Hindlimb muscle (tissue), 1 donor: ENCODE measurements around the gene CHI3L2. TPM values are rescaled to one million over a fixed set of nuclear protein-coding genes. Genes with fewer than 3 reads are reported as not detected.

Experiments
- DNase-seq: peaks from one replicate; pipeline ENCODE4 v3.0.0-alpha.2; 2013
- polyA plus RNA-seq: library from polyadenylated mRNA; unstranded; fragments of 120-200 nt; gene quantifications from one replicate; pipeline ENCODE4 v1.2.1, GENCODE V29; 2013; ENCODE audit not compliant: insufficient read length

CHI3L2 gene
- polyA plus RNA-seq, 1 donor, result not detected

DNA sequence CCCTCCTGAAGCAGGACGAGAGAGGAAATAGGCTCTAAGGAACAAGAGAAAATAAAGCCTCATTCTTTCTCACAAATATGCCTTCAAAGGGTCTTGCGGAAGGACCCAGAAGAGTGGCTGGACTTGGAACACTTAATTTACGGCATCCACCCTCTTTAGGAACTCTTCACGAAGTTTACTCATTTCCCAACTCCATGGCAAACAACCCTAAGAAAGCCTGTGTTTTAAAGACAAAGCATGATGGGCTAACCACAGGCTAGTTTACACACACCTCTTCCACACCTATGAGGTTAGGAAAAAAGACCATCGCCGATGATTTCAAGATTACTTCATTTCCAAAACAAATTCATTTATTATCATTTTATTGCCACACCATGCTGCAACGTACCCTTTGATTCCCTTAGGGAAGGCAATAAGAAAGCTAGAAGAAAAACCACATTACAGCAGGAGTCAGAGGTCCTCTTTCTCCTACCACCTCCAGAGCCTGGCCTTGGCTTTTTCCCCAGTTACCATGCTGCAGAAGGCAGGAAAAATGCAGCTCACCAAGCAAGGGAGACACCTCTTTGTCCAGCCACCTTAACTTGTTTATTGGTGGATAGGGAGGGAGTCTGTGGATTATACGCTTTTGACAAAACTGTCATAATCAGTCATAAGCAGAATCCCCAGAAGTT is 29.6 kb downstream of the CHI3L2 start:
- DNase-seq, result no peak

DNA sequence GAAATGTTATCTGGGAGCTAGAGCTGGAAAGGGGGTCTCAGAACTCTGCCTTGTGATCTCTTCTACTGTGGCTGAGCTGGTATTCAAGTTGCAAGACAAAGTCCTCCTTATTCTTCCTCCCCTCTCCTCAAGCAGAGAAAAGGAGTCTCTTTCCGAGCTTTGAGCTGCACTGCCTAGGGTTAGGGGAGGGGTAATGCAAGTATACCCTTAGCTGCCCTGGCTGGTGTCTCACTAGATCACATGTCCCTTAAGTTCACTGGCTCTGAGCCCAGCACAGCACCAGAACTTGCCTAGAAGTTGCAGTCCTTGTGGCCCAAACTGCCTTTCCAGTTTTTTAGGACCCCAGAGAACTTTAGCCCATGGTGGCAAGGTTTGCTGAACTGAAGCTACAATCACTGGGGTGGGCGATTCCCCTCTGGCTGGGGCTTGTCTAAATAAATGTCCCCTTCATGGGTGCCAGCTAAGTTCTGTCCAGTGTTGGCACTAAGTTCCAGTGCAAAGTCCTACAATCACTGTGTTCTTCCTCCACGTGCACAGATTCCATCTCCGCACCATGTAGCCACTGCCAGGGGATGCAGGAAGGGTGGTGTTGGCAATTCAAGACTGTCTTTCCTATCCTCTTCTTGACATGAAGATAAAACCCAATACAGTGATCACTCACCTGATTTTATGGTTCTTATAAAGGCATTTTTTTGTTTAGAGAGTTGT is 40.4 kb downstream of the CHI3L2 start:
- no peak for DNase-seq

DNA sequence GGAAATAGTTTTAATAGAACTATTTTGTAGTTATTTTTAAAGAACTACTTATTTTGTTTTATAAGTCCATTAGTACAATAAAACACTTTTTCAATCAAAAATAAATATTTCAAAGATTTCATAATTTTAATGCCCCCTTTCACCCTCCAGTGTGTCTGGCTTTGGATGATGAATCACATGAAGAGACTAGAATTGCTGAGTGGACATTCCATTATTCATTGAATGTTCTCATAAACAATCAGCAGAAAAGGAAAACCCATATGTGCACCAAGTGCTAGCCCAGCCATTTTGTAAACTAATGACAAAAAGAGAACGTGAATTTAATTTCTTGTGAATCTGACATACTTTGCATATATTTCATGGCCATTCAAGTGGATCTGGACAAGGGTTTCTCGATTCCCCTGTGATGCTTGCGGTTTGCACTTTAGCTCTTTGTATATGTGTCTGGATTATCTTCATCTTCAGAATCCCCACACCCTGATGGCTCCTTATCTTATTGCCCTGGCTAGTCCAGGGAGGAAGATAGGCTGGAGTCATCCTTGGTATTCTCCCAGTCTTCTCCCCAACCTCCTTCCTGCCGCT is 42.4 kb downstream of the CHI3L2 start:
- DNase-seq, result no peak

DNA sequence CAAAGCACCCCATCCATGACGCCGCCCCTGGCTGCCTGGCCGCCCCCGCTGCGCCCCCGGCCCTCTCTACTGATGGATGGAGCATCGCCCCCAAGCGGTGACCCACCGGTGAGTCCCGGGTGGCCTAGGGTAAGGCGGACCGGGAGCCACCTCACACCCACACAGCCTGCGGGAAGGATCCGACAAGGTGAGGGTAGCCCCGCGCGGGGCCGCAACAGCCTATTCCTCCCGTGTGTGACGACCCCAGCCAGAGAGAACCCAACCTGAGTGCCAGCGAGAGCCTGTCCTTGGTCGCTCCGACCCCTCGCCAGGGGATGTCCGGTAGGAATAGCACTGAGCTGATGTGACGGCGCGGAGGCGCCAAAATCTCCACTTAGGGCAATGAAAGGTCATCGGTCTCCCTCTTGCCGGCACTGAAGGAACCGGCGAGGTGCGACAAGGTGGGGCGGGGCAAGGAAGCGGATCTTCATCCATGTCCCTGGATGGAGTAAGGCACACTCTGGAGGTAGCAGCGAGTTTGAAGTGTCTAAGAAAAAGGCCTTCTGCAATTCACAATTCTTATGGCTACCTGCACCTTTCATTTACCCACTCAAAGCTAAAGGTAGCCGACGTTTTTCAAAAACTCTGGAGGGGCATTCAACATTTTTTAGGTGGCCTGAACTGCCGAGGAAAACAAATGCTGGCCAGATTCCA is 43.4 kb downstream of the CHI3L2 start:
- no peak for DNase-seq

DNA sequence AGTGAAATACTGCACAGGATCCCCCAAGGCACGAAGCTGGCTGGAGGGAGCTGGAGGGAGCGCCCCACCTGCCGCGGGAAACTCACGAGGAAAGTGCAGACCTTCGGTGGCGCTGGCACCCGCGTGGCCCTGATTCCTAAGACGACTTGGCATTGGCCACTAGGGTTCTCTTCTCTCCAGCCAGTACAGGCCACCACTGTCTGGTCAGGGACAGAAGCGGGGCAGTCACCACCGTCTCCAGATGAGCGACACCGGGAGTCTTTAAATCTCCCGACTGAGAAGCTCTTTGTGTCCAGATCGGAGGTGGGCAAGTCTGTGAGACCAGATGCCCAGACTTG is 43.9 kb downstream of the CHI3L2 start:
- DNase-seq, result no peak

DNA sequence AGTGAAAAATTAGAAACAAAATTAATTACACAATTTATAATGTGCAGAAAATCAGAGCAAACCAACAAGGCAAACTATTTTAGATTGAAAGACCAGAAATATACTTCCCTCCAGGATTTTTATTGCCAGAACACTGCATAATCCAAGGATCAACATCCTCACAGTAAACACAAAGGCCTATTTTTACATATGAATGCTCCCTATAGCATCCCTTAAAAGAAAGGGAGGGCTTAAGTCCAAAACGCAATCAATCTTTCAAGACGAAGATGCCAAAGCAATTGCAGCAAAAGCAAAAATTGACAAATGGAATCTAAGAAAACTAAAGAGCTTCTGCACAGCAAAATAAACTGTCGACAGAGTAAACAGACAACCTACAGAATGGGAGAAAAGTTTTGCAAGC is 44.6 kb downstream of the CHI3L2 start:
- DNase-seq, result no peak

DNA sequence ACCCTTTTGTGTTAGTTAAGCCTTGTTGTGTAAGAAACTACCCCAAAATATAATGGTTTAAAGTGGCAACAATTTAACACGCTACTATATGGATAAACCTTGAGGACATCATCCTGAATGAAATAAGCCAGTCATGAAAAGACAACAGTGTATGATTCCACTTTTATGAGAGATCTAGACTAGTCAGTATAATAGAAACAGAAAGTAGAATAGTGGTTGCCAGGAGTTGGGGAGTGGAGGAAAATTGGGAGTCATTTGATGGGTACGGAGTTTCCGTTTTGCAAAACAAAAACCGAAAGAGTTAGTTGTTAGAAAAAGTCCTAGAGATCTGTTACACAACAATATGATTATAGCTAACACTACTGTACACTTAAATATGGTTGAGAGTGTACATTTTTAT is 47.1 kb downstream of the CHI3L2 start:
- no peak for DNase-seq

DNA sequence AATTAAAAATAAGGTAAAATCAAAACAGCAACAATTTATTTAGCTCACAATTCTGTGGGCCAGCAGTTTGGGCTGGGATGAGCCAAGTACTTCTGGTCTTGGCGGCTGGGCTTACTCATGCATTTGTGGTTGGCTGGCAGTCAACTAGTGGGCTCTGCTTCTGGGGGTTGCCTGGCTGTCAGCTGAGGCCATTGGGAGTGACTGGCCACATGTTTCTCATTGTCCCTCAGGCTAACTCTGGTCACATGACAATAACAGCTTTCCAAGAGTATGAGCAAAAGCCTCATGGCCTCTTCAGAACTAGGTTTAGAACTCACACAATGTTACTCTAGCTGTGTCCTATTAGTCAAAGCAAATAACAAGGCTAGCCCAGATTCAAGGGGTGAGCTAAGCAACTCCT is 47.6 kb downstream of the CHI3L2 start:
- peak; percentile 4 for DNase-seq

DNA sequence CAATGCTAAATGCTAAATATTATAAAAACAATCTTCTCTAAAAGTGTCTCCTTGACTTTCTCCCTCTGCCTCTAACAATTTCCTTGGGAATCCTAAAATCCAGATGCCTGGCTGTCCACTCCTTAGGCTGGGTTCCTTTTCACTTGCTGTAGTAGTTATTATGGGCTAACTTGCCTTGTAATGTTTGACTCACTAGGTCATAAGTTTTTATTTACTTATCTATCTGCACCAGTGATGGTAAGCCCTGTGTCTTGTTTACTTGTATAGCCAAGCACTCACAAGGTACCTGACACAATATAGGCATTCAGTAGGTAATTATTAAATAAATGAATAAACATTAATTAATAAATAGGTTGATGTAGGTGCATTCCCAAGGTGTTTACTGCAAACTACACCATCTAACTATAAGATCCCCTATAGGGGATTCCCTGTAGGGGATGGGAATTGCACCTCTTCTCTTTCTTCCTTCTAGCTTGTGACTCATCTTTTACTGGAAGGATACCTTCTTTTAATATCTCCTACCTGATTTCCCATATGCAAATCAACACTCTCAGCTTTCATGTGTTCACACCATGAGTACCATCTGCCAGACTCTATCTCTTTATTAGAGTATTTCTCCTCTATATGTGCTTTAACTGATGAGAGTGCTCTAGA is 48.4 kb downstream of the CHI3L2 start:
- no peak for DNase-seq

DNA sequence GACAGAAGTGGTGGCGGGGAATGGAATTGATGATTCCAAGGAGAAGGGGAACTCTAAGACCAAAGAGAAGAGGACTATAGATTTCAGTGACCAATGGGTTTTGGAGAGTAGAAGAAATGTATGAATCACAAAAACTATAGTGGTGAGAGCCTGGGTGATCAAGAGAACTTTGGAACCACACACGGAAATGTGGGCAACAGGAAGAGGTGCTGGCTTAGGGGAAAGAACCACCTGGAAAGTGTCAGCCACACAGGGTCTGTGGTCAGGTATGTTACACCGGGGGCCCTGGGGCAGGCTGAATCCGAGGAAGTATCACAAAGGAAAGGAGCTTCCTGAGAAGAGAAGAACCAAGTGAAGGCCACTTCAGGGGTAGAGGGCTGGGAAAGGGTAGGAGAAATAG is 51.6 kb downstream of the CHI3L2 start:
- no peak for DNase-seq

DNA sequence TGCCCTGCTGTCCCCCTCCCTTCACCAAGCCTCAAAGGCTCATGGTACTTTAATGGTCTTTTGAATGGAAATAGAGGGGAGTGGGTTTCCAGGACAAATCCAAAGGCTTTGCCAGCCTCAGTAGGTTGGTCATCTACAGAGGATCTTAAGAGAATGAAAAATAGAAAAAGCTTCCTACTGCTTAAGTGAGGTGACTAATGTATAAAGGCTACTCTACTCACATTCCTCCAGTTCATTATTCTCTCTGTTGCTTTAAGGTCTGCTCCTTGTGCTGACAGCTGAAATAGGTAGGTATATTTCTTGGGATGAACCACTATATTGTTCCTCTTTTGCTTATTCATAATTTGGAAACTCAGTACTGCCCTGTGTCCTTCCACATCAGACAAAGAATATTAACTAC is 52.8 kb downstream of the CHI3L2 start:
- no peak for DNase-seq

DNA sequence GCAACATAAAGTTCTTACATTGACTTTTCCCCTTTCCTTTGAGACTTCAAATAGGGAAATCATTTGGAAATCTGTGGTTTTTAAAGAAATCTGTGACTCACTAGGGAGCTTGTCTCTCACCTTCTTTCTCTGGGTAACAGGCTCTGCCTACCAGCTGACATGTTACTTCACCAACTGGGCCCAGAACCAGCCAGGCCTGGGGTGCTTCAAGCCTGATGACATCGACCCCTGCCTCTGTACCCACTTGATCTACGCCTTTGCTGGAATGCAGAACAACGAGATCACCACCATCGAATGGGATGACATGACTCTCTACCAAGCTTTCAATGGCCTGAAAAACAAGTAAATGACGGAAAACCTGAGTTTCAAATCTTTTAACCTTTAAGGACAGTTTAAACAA is 53.9 kb downstream of the CHI3L2 start:
- DNase-seq, result no peak

DNA sequence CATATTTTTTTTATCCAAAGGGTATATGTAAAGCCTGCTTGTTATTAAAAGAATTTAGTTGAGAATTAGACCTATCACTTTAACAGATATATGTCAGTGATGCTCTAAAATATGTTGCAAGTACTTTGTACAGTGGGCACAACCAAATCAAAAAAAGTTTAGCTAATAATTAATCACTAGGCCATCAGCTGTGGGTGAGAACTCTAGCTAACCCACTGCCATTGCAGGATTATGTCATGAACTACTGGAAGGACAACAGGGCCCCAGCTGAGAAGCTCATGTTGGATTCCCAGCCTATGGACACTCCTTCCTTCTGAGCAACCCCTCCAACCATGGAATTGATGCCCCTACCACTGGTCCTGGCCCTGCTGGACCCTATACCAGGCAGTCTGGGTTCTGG is 56.3 kb downstream of the CHI3L2 start:
- DNase-seq, result no peak

DNA sequence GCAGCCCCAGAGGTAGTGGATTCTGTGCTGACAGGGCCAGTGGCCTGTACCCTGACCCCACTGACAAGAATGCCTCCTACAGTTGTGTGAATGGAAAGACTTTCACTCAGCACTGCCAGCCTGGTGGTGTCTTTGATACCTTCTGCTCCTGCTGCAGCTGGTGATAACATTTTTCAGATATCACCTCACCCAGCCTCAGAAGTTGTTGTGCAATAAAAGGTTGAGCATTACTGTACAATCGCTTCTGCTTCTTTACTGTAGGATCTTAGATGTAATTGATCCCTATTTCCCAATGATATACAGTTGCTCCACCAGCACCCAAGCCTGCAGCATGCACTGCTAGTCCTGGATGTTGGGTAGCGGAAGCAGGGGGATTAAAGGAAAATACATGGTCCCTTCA is 58.4 kb downstream of the CHI3L2 start:
- DNase-seq, result no peak

DNA sequence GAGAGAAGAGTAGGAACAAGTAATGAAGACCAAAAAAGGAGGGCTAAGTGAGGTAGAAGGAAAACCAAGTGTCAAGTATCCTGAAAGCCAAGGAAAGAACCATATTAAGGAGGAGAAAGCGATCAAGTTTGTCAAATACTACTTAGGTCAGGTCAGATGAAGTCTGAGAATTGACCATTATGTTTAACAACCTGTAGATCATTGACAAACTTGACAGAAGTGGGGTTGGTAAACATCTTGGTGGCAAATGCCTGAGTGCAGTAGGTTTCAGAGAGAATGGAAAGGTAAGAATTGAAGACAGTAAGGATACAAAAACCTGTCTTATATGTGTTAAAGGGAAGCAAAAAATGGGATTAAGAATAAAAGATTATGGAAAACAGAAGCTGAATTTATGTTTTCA is 59.4 kb downstream of the CHI3L2 start:
- no peak for DNase-seq

DNA sequence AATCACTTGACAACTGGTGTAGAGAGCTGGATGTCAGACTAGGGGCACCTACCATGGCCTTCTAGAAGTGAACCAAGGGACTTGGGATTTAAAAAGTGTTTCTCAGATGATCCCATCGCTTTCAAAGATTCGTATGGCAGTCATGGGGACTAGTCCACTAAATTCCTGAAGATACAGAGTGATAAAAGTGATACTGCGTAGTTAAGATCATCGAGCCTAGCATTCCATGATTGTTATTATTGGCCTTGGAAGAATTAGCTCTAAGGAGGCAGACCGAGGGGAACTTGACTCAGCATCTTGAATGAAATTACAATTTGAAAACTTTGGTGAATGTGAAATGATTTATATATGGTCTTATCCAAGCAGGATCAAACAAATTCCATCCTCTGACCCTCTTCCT is 61.9 kb downstream of the CHI3L2 start:
- no peak for DNase-seq

DNA sequence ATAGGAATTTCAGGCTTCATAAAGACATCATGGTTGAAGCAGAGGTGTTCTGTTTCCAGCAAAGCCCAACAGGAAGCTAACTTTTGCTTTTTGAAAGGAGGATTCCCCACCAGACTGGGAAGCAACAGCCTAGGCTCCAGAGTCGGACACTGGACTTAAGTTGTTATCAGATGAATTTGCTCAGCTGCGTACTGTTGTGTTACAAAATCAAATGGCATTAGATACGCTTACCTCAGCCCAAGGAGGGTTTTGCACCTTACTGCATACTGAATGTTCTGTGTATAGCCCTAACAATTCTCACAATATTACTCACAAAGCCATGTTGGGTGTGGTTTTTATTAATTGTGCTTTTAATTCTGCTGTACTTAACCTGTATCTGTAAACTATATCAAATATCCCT is 62.6 kb downstream of the CHI3L2 start:
- no peak for DNase-seq

DNA sequence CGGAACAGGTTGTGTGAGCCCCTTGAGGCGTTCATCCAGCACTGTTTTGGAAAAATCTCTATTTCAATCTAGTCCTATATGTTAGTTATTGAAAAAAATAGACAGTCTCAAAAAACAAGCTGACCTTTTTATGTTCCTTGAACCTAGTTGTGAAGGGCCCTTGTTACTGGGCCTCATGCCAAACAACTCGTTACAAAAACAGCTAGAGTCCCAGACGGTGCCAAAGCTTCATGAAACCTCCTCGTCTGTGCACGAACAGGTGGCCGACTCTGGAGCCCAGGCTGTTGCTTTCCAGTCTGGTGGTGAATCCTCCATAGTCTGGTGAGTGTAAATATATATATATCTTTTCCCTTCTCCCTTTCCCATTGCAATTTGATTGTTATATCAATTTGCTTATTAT is 63.1 kb downstream of the CHI3L2 start, which contains the start of gene CHIA:
CHIA (plus strand) TSS at position 222 of the 400 bp plus-strand sequence. CDS start 19,617 bp downstream, outside the sequence.
- DNase-seq, result no peak

Other genes with a start within 250 kb of the CHI3L2 start
- 41.9 TPM for gene DRAM2, start 87.6 kb upstream of the CHI3L2 start, polyA plus RNA-seq
- gene CEPT1, start 87.5 kb upstream of the CHI3L2 start, polyA plus RNA-seq, result 23.7 TPM
- 2.8 TPM for gene DENND2D, start 27.1 kb upstream of the CHI3L2 start, polyA plus RNA-seq
- gene CHIA, start 63.1 kb downstream of the CHI3L2 start, polyA plus RNA-seq, result not detected
- gene OVGP1, start 200.0 kb downstream of the CHI3L2 start, polyA plus RNA-seq, result 1.4 TPM
- 35.6 TPM for gene WDR77, start 221.5 kb downstream of the CHI3L2 start, polyA plus RNA-seq
- gene ATP5PB, start 221.8 kb downstream of the CHI3L2 start, polyA plus RNA-seq, result 265 TPM
- gene C1orf162, start 246.3 kb downstream of the CHI3L2 start, polyA plus RNA-seq, result 3.9 TPM